Mesenchymal stem cell (in vitro differentiated cells and primary cell): ENCODE measurements around the gene SLC25A36.
"Not testable (repeated sequence)": the region's sequence is repeated elsewhere in the genome, so short reads cannot be mapped to it uniquely, and the experiment has no call there.

ENCODE experiments used
- DNase-seq: peaks from one replicate; pipeline ENCODE4 v3.0.0-alpha.2; 2013
- H2AFZ ChIP-seq: one replicate; pipeline ENCODE4 v1.6.1; 2013; ENCODE audit warnings: low read depth, mild to moderate bottlenecking, control low read depth, inconsistent platforms, low read length, moderate library complexity
- H2AK5ac ChIP-seq: 2 replicates; pipeline ENCODE4 v1.6.1; 2013; ENCODE audit warnings: low read length, moderate library complexity, mild to moderate bottlenecking, inconsistent platforms; ENCODE audit not compliant: severe bottlenecking
- H2BK120ac ChIP-seq: one replicate; pipeline ENCODE4 v1.6.1; 2013; ENCODE audit warnings: low read depth, mild to moderate bottlenecking, inconsistent platforms, low read length, moderate library complexity
- H2BK12ac ChIP-seq, 2 experiments: one replicate each; pipeline ENCODE4 v1.6.1; 2013; ENCODE audit warnings: inconsistent platforms in 2 of 2, low read length in 2 of 2, mild to moderate bottlenecking in 2 of 2, moderate library complexity in 2 of 2, control low read depth in 1 of 2
- H2BK15ac ChIP-seq: one replicate; pipeline ENCODE4 v1.6.1; 2013; ENCODE audit warnings: mild to moderate bottlenecking, low read depth, inconsistent platforms; ENCODE audit not compliant: poor library complexity, severe bottlenecking
- H2BK5ac ChIP-seq: 2 replicates; pipeline ENCODE4 v1.6.1; 2013; ENCODE audit warnings: low read depth, mild to moderate bottlenecking, low read length, control low read depth, inconsistent platforms; ENCODE audit not compliant: poor library complexity, severe bottlenecking
- H3K14ac ChIP-seq, 2 experiments: one replicate each; pipeline ENCODE4 v1.6.1; 2013; ENCODE audit warnings: inconsistent platforms in 2 of 2, low read length in 2 of 2, control low read depth in 1 of 2, mild to moderate bottlenecking in 1 of 2, moderate library complexity in 1 of 2
- H3K18ac ChIP-seq, 2 experiments: one replicate each; pipeline ENCODE4 v1.6.1; 2013; ENCODE audit warnings: inconsistent platforms in 2 of 2, low read length in 2 of 2, control low read depth in 1 of 2, low read depth in 1 of 2, mild to moderate bottlenecking in 1 of 2
- H3K23ac ChIP-seq, 2 experiments: one replicate each; pipeline ENCODE4 v1.6.1; 2013; ENCODE audit warnings: inconsistent platforms in 2 of 2, low read length in 2 of 2, mild to moderate bottlenecking in 2 of 2, moderate library complexity in 2 of 2, control low read depth in 1 of 2
- H3K27ac ChIP-seq: 2 replicates; pipeline ENCODE4 v1.5.1; 2013; ENCODE audit warnings: mild to moderate bottlenecking, moderate library complexity, low read length, control low read depth, inconsistent platforms; ENCODE audit not compliant: poor library complexity, severe bottlenecking
- H3K27me3 ChIP-seq, 2 experiments: 2 replicates each; pipeline versions ENCODE4 v1.6.1 to v1.7.0; 2013; ENCODE audit warnings: low read length in 2 of 2, mild to moderate bottlenecking in 2 of 2, moderate library complexity in 2 of 2, control low read depth in 1 of 2, inconsistent platforms in 1 of 2; ENCODE audit not compliant: control insufficient read depth in 1 of 2, insufficient read depth in 1 of 2
- H3K36me3 ChIP-seq, 2 experiments: 2 replicates each; pipeline versions ENCODE4 v1.6.1 to v1.7.0; 2013; ENCODE audit warnings: low read length in 2 of 2, control low read depth in 1 of 2, inconsistent platforms in 1 of 2, low read depth in 1 of 2, mild to moderate bottlenecking in 1 of 2; ENCODE audit not compliant: insufficient read depth in 2 of 2, control insufficient read depth in 1 of 2
- H3K4ac ChIP-seq, 2 experiments: one replicate each; pipeline ENCODE4 v1.6.1; 2013; ENCODE audit warnings: inconsistent platforms in 2 of 2, low read length in 2 of 2, mild to moderate bottlenecking in 2 of 2, moderate library complexity in 2 of 2, control low read depth in 1 of 2, low read depth in 1 of 2
- H3K4me1 ChIP-seq: 2 replicates; pipeline ENCODE4 v1.6.1; 2013; ENCODE audit warnings: low read depth, low read length, control low read depth; ENCODE audit not compliant: control insufficient read depth, insufficient read depth
- H3K4me2 ChIP-seq: 2 replicates; pipeline ENCODE4 v1.6.1; 2013; ENCODE audit warnings: low read length, mild to moderate bottlenecking, inconsistent platforms; ENCODE audit not compliant: poor library complexity, severe bottlenecking
- H3K4me3 ChIP-seq, 2 experiments: 2 replicates each; pipeline versions ENCODE4 v1.5.1 to v1.7.0; 2013; ENCODE audit warnings: low read length in 2 of 2, mild to moderate bottlenecking in 2 of 2, control low read depth in 1 of 2, low read depth in 1 of 2; ENCODE audit not compliant: insufficient read depth in 1 of 2
- H3K79me1 ChIP-seq: replicated peaks from 2 replicates; pipeline ENCODE4 v1.6.1; 2013; ENCODE audit warnings: mild to moderate bottlenecking, control low read depth, low read length, inconsistent platforms; ENCODE audit not compliant: poor library complexity, severe bottlenecking
- H3K9ac ChIP-seq: 2 replicates; pipeline ENCODE4 v1.7.0; 2013; ENCODE audit warnings: mild to moderate bottlenecking, low read length, moderate library complexity
- H3K9me3 ChIP-seq: 2 replicates; pipeline ENCODE4 v1.7.0; 2013; ENCODE audit warnings: mild to moderate bottlenecking, low read length; ENCODE audit not compliant: control insufficient read depth
- H4K8ac ChIP-seq: one replicate; pipeline ENCODE4 v1.6.1; 2013; ENCODE audit warnings: inconsistent platforms, mild to moderate bottlenecking, low read length, moderate library complexity
- H4K91ac ChIP-seq: one replicate; pipeline ENCODE4 v1.6.1; 2013; ENCODE audit warnings: mild to moderate bottlenecking, low read length, inconsistent platforms
- WGBS: methylation state at CpG from one replicate; pipeline ENCODE4 v1.1.7; 2013; ENCODE audit warnings: mixed read lengths; 5-methylcytosine and 5-hydroxymethylcytosine counted together

Gene SLC25A36

DNA sequence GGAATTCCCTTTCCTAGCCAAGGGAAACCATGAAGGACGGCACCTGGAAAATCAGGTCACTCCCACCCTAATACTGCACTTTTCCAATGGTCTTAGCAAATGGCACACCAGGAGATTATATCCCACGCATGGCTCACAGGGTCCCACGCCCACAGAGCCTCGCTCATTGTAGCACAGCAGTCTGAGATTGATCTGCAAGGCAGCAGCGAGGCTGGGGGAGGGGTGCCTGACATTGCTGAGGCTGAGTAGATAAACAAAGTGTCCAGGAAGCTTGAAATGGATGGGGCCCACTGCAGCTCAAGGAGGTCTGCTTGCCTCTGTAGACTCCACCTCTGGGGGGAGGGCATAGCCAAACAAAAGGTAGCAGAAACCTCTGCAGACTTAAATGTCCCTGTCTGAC is 46.2 kb downstream of the SLC25A36 start:
- not testable (repeated sequence) for H3K14ac ChIP-seq, DNase-seq, H4K91ac ChIP-seq, H4K8ac ChIP-seq, H3K4me1 ChIP-seq, H3K9me3 ChIP-seq, H3K23ac ChIP-seq, H3K27me3 ChIP-seq, H2BK120ac ChIP-seq, H3K79me1 ChIP-seq, H3K4ac ChIP-seq, H3K18ac ChIP-seq, H3K9ac ChIP-seq, H2BK12ac ChIP-seq, H3K4me3 ChIP-seq, H3K4me2 ChIP-seq, H2AFZ ChIP-seq, H3K27ac ChIP-seq, H2AK5ac ChIP-seq, H3K36me3 ChIP-seq, H2BK5ac ChIP-seq, H2BK15ac ChIP-seq
- 78% methylated on average over 5 of the region's 5 CpGs for WGBS

DNA sequence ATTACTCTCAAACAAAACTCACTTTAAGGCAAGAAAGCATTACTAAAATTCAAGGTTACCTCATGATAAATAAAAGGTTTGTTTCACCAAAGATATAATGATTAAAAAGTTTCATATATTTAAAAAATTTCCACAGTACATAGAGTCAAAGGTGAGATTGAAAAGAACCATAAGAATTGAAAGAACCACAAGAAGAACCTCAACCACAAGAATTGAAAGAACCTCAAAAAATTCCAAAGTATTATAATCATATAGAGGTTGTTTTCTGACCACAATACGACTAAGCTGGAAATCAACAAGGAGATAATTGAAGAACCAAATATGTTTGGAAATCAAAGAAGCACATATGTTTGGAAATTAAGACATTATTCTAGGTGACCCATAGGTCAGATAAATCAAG is 52.7 kb downstream of the SLC25A36 start:
- WGBS: no CpG with 5 or more reads among the region's 1 CpG
- no peak overlapping the region for H2BK5ac ChIP-seq

DNA sequence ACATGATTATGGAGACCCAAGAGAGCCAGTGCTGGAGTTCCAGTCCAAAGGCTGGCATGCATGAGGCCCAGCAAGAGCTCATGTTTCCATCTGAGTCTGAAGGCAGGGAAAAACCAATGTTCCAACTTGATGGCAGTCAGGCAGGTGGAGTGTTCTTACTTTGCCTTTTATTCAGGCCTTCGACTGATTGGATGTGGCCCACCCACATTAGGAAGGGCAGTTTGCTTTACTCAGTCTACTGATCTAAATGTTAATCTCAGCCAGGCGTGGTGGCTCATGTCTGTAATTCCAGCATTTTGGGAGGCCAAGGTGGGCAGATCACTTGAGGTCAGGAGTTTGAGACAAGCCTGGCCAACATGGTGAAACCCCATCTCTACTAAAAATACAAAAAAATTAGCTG is 53.2 kb downstream of the SLC25A36 start:
- WGBS: 83% methylated on average over 2 of the region's 2 CpGs
- H4K8ac ChIP-seq, H3K27ac ChIP-seq, H3K36me3 ChIP-seq, H3K4me3 ChIP-seq, H3K14ac ChIP-seq, H3K27me3 ChIP-seq, H3K9ac ChIP-seq, H3K23ac ChIP-seq, DNase-seq, H3K9me3 ChIP-seq, H2BK15ac ChIP-seq, H2AFZ ChIP-seq, H2BK12ac ChIP-seq, H3K4me1 ChIP-seq, H2BK5ac ChIP-seq, H2BK120ac ChIP-seq, H3K18ac ChIP-seq, H3K4ac ChIP-seq, H4K91ac ChIP-seq, H3K79me1 ChIP-seq, H3K4me2 ChIP-seq, H2AK5ac ChIP-seq: not testable (repeated sequence)

More for the DNA sequence above, 52.7 kb downstream of the SLC25A36 start:
- H3K27me3 ChIP-seq: peaks cover 4 to 7% of the 10 kb centered on the region in 2 experiments
- H3K36me3 ChIP-seq: no peaks in the 10 kb centered on the region
- H3K18ac ChIP-seq: no peak overlapping the region
- no peaks in the 10 kb centered on the region for H3K4me1 ChIP-seq
- no peak overlapping the region for H3K9ac ChIP-seq
- no peaks in the 10 kb centered on the region for H3K79me1 ChIP-seq
- H4K8ac ChIP-seq: no peak overlapping the region
- no peak overlapping the region for H3K27ac ChIP-seq
- H3K4me2 ChIP-seq: no peak overlapping the region
- no peak overlapping the region for H2AK5ac ChIP-seq
- H3K4me3 ChIP-seq: no peak overlapping the region
- H3K23ac ChIP-seq: no peak overlapping the region
- no peak overlapping the region for H3K4ac ChIP-seq
- no peak for DNase-seq
- H2AFZ ChIP-seq: no peak overlapping the region
- no peak overlapping the region for H2BK120ac ChIP-seq
- no peak overlapping the region for H2BK15ac ChIP-seq
- no peaks in the 10 kb centered on the region for H3K9me3 ChIP-seq
- H4K91ac ChIP-seq: no peak overlapping the region
- no peak overlapping the region for H3K14ac ChIP-seq
- no peak overlapping the region for H2BK12ac ChIP-seq

DNA sequence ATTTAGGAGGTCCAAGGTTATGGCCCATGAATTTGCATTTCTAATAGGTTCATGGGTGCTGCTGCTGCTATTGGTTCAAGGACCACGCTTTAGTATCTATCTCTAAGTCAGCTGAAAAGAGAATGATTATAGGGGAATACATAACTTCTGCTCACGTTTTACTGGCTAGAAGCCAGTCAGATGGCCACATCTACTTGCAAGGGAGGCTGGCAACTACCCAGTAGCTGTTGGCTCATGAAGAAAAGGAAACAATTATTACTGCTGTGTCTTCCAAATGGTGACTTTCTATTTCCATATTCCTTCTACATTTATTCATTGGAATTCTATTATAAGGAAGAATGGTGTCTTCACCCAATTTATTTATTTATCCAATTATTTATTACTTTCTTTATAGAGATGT is 54.2 kb downstream of the SLC25A36 start:
- Histone ChIP-seq H2BK120ac (no peak overlapping the region), H3K27me3 (peaks cover 6 to 7% of the 10 kb centered on the region in 2 experiments), H2BK12ac (no peak overlapping the region), H3K4me2 (no peak overlapping the region), H3K4ac (no peak overlapping the region), H3K27ac (no peak overlapping the region), H2AFZ (no peak overlapping the region), H3K18ac (no peak overlapping the region), H3K4me3 (no peak overlapping the region), H4K91ac (no peak overlapping the region), H3K9ac (no peak overlapping the region), H4K8ac (no peak overlapping the region), H2BK15ac (no peak overlapping the region), H3K9me3 (no peaks in the 10 kb centered on the region), H3K79me1 (no peaks in the 10 kb centered on the region), H3K23ac (no peak overlapping the region), H2BK5ac (no peak overlapping the region), H3K14ac (no peak overlapping the region), H3K4me1 (no peaks in the 10 kb centered on the region), H3K36me3 (no peaks in the 10 kb centered on the region), H2AK5ac (no peak overlapping the region)
- DNase-seq: no peak
- WGBS: 63% methylated on average over 2 of the region's 2 CpGs
